AG08396 (cell line): ENCODE measurements around the gene SMAP2.

Experiments used
- DNase-seq: peaks from one replicate; pipeline ENCODE4 v3.0.0; 2012; ENCODE audit warnings: low spot score, mixed read lengths

SMAP2 gene

DNA sequence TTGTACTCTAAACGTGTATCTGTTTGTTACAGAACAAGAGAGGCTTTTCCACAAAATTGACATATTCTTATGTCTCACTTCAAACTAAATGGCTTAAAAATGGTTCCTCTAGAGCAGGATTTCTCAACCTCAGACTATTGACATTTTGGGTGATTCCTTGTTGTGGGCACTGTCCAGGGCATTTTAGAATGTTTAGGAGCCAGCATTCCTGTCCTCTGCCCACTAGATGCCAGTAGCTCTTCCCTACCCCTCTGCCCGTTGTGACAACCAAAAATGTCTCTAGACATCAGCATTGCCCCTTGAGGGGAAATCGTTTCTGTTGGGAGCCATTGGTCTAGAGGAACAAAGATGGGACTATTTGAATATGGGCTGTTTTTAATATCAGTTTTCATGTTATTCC, 17.3 kb downstream of the SMAP2 start:
- no peak for DNase-seq

DNA sequence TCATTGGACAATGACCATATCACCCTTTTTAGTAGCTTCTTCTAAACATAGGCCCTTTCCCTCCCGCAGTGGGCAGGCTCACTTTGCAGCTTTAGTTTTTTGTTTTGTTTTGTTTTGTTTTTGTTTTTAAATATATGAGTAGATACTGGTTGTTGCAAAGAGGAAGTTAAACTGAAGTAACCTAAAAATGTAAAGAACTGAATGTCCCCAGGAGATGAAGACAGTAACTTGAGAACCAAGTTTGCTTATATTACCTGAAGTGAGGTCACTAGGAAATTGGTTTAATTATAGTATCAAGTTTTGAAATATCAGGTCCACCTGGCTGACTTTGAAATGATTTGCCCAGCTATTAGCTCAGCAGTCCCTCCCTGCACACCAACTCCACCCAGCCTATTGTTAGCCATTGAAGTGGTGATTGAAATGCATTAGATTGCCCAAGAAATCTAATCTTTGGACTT, 18.2 kb downstream of the SMAP2 start:
- no peak for DNase-seq

DNA sequence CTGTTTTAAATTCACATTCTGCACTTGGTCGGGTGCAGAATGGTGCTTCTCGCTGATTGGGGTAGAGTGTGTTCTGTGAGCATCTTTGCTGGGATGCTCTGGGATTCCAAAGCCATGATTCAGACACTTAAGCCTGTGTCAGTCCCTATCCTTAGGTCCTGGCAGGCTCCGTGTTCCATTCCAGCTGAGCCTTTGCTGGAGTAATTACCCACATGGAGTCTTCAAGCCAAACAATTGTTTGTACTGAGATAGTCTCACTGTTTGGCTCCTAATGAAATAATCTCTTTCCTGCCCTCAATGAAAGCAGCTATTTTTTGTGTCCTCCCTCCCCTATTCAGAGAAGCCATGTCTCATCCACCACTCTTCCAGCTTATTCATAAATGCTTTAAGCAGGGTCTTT, 18.7 kb downstream of the SMAP2 start:
- peak; percentile 78 for DNase-seq

DNA sequence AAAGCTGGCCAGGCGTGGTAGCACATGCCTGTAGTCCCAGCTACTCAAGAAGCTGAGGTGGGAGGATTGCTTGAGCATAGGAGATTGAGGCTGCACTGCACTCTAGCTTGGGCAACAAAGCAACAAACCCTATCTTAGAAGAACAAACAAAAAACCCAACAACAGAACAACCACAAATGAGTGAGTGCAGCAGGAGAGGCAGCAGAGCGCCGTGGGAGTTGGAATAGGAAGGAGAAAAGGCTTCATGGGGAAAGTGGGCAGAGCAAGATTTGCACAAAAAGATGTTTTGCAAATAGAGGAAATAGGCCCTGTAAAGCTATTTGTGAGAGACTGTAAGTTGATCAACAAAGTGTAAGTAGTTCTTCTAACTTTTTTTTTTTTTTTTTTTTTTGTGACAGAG, 19.6 kb downstream of the SMAP2 start:
- DNase-seq = no peak

DNA sequence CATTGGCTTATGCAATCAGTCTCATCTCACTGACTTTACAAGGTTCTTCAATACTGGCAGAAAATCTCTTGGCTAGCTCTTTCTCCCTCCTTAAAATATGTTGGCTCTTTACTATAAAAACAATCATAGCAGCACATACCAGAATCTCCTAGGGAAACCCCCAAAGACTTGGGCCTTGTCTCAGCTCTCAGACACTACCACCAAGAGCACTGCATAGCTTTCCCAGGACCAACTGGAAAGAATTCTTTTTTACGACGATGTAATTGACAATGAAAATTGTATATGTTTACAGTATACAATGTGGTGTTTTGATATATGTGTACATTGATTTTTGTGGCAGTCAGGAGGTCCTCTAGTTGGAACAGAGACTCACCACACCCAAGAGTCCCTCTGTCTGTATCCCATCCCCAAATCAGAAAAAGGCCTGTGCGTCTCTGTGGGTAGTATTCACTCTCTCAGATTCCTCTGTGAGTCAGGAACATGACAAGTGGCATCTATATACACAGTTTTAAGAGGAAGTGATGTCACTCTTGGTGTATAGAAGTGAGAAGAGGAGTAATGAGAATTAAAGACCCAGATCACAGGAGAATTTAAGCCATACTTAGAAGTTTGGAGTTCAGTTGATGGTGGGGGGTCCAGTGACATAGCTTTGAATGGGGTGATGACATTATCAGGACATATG, 21.1 kb downstream of the SMAP2 start:
- peak; percentile 21 for DNase-seq

DNA sequence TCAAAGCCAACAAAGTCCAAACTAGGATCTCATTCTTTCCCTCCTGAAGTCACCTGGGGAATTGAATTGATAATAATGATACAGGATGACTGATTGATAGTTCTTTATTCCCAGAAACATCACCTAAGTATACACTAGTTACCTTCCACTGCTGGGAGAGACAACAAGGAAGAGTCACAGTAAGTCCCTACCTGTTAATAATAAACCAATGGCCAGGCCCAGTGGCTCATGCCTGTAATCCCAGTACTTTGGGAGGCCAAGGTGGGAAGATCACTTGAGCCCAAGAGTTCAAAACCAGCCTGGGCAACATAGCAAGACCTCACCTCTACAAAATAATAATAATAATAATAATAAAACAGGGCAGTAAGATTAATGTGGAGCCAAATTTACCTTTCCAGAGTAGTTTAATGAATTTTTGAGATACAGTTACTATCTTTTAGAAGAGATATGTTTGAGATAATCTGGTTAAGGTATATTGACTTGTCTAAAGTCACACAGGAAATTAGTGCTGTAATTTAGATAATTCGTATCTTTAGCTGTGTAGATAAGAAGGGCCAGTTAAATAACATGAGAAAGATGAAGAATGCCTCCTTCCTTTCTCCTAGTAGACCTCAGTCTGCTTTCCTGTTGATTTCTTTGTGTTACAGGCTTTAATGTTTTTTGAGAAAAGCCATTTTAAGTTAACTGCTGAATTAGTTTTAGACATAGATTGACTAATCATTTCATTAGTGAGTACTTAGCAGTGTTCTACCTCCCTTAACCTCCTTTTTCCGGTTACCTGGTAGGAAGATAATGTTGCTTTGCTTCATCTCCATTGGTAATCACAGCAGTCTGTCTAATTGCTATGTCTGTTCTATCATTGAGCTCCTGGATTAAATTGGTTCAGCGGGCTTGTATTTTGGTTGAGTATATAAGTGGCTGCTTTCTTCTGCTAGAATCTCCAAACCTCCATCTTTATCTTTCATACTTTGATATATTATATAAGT, 22.0 kb downstream of the SMAP2 start:
- DNase-seq = no peak

DNA sequence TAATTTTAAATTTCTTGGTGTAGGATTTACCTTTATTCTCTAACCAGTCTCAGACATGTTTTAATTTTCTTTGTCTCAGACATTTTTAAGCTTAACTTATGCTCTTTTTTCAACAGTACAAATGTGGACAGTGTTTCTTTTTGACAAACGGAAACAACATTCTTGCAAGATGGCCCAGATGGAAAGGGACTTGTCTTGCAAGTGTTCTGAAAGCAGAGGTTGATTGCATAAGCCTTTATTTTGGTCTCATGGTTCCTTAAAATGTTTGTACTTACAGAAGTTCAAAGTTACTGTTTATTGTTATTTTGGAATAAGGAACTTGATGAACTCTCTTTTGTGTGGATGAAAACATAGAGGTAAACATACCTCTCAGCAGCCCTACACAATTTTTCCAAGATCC, 22.9 kb downstream of the SMAP2 start:
- DNase-seq = no peak

DNA sequence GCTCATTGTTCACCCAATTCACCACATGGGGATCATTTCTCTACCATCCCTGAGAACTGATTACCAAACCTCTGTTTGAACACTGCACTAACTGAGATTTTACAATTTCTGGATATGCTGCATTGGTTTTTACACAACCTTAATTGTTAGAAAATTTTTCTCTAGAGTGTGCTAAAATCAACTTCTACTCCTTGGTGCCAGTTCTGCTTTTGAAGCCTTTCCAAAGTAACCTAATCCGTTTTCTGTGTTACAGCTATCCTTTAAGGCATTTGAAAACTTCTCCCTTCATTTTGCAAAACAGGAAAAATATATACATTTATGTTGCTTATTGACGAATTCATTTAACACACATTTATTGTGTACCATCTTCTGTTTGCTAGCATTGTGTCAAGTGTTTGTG, 23.7 kb downstream of the SMAP2 start:
- DNase-seq = no peak

DNA sequence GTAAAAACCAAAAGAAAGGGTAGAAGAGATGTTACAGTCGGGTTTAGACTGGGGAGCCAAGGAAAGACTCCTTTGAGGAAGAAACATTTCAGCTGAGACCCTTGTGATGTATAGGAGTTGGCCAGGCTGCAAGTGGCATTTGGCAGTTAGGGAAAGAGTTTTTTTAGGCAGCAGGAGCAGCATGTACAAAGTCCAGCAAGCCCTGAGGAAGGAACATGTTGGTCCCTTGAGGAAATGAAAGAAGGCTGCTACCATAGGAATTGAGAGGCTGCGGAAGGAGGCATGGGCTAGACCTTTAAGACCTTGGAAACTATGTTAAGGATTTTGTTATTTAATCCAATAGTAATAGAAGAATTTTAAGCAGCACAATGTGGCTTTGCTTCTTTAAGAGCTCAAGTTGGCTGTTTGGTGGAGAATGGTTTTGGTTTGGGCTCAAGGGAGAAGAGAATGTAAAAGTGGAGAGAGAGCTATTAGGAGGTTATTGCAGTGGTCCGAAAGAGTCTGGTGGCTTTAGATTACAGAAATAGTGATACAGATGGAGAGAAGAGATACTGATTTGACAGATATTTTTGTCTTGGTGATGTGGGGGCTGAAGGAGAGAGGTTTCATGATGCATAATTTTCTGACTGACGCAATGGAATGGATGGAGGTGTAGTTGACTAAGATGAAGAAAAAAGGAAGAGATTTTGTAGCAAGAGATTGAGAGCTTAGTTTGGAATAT, 26.6 kb downstream of the SMAP2 start:
- no peak for DNase-seq

DNA sequence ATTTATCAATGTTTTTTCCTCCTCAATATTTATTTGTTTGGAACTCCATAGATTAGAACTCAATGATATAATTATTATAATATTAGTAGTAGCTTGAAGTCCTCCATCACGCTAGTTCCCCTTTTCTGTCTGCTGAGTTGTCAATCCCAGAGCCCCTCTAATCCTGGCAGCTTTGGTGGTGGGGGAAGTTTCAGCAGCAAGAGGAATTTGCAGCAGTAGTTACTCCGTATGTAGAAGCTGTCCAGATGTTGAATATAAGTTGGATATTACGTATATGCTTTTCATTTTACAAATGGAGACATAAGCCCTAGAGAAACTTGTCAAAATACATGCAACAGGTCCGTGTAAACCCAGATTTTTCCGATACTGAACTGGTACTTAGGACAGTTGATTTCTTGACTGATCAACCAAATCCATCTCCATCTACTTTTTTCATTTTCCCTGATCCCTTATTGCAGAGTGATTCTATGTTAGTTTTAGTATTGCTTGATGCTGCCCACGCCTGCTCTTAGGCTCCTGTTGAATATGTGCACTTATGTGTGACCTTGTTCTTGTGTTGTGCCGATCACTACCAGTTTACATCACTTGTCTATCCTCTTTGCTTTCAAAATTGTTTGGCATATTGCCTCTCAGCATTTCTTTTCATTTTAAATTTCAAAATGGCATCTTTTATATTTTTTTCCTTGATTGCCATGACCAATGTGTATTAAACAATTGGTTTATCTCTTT, 28.1 kb downstream of the SMAP2 start:
- DNase-seq = no peak

DNA sequence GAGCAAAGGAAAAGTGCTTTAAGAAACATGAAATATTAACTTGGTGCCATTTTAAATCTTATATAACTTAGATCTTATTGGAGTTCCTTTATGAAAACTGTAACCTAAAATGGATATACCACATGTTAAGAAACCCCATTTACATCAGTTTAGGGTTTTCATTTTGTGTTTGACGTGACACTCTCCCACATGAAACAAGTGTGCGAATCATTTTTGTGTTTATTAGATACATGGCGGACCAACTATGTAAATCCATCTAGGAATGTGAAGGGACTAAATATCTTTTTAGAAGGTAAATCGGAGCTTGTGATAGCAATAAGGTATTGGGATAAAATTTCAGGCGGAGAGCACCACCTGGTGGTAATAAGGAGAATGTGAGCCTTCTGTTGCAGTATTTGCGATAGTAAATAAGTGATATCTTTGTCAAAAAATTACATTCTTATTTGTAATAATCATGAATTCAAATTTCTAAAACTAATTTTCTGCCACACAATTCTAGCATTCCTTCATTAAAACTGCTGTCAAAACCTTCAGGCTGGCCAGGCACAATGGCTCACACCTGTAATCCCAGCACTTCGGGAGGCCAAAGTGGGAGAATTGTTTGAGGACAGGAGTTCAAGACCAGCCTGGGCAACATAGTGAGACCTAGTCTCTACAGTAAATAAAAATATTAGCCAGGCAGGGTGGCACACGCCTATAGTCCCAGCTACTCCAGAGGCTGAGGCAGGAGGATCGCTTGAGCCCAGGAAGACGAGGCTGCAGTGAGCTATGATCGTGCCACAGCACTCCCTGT, 31.3 kb downstream of the SMAP2 start:
- peak; percentile 34 for DNase-seq

DNA sequence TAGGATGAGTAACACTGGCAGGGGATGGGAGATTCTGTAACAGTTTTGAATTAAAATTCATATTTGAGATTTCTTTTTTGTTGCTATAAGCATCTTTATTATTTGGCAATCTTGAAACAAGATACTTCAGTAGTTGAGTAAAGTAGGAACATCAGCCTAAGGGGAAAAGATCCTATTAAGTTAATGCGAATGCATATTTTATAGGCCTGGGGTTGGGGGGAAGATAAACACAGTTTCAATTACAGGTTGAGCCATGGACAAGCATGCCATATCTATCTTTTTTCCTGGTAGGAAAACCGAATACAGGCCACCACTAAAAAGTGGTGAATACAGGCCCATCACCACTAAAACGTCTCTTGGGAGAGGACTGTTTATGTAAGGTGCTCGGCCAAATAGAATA, 32.3 kb downstream of the SMAP2 start:
- DNase-seq = no peak

DNA sequence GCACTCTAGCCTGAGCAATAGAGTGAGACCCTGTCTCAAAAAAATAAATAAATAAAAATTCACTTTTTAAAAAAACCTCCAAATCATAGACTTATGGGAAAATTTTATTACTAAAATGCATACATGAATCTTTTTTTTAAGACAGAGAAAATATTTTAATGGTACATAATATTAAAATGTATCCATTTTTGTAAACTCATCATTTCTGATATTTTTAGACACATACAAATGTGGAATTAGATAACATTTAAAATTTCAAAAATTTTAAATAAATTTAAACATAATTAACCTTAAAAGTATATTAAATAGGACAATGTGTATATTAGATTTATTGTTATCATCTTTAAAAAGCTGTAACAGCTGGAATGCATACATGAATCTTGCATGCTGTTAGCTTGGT, 33.9 kb downstream of the SMAP2 start:
- DNase-seq = no peak

DNA sequence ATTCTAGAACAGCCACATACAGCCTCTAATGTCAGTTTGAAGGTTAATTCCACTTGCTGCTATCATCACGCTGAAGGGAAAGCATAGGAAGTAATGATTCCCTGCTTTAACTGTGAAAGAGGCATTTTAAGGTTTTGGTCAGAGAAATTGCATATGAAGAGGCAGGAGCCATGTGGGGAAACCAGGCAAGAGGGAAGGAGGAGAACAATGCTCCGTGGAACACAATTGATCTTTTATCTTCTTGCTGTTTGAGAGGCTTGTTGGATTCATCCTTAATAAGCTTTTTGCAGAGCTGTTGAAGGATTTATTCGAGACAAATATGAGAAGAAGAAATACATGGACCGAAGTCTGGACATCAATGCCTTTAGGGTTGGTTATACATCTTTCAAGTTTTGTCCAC, 35.9 kb downstream of the SMAP2 start:
- DNase-seq = no peak

DNA sequence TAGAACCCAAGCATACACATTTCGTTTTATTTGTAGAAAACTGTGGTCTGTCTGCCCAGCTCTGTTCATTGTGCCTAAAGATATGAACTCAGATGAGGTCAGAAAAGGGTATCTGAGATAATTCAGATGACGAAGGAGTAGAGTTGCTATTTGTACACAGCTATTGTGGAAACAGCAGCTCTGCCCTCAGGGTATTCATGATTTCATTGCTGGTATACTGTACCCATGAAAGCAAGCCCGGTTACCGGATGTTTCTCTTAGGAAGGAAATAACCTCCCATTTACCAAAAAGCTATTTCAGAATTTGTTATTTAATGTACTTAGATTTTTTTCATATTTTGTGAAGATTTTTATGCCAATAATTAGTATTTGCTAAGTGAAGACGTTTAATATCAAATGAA, 37.8 kb downstream of the SMAP2 start:
- DNase-seq = no peak

DNA sequence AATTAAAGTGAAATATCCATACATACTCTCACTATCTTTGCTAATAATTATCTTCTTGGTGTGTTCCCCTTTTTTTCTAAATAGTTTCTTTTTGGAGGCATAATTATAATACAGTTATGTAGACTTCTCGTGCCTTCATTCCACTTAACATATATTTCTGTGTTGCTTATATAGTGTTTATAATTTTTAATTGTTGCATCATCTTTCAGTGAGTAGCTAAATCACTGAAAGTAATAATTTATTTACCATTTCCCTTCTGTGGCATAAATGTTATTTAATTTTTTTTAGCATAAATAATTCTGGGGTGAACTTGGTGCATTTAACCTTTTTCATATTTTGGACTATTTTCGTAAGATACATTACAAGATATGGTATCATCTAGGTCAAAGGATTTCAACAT, 38.3 kb downstream of the SMAP2 start:
- no peak for DNase-seq

DNA sequence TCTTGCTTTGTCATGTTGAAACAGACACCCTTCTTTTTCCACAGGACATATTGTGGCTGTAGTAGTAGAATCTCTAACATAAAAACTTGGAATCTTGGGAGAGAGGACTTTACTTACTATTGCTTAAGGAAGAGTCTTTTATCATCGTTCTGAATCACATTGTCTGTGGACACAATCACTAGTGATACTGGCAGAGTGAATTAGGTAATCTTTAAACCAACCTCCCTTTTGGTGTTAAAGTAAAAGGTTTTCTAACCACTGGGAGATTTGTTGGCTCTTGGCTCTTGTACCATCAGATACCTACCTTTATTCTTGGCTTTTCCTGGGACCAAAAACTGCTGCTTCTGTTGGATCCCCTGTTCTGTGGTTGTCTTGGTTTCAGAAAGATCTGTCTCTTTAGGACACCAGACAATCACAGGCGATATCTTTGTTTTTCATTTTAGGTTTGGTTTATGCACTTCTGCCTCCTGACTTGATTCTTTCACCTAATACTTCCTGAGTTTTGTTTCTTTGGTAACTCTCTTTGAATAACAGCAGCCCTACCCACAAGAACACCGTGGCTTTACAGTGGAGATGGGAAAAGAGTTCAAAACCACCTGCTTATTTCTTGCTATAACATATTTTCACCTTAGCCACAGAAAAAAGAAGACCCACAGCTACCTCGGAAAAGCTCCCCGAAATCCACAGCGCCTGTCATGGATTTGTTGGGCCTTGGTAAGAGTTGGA, 40.2 kb downstream of the SMAP2 start:
- no peak for DNase-seq

DNA sequence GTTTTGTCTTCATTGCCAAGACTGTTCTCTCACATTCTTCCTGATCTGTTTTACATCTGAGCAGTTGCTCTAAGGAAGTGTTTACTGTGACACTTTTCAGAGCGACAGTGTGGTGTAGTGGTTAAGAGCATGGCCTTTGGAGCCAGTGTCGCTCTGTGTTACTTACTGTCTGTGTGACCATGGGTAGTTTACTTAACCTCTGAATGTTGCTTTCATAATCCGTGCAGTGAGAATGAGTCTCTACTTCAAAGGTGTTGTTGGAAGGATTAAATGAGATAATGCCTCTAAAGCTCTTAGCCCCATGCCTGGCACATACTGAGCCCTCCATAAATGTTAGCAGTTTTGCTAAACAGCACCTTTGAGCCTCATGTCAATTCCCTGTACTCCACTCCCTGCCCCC, 40.8 kb downstream of the SMAP2 start:
- DNase-seq = no peak

DNA sequence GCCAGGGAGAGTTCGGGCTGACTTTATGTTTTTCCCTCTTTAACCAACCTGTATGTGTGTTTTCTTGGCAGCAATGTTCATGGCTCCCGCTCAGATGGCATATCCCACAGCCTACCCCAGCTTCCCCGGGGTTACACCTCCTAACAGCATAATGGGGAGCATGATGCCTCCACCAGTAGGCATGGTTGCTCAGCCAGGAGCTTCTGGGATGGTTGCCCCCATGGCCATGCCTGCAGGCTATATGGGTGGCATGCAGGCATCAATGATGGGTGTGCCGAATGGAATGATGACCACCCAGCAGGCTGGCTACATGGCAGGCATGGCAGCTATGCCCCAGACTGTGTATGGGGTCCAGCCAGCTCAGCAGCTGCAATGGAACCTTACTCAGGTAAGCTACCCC, 43.2 kb downstream of the SMAP2 start:
- no peak for DNase-seq
